B cell (primary cell): ENCODE results near the gene PTPRN2. TPM values are rescaled to one million over a fixed set of nuclear protein-coding genes. Genes with fewer than 3 reads are reported as not detected.

Experiments
- ATAC-seq: fragments of 200-7000 bp; cut with Tn5 transposase; one replicate; pipeline ENCODE4 v1.10.0; 2021; ENCODE audit warnings: low read depth, mild to moderate bottlenecking, moderate number of reproducible peaks, moderate library complexity
- CTCF ChIA-PET: fragments of 350-600 bp; sonication (Branson Sonifier 250); formaldehyde crosslinking; loops from one replicate; lab custom pipeline; 2021; ENCODE audit warnings: antibody characterized with exemption, inconsistent platforms; lab: Charles Lee
- POLR2A ChIA-PET: fragments of 350-600 bp; sonication (Branson Sonifier 250); formaldehyde crosslinking; loops from one replicate; lab custom pipeline; 2021; ENCODE audit warnings: antibody characterized with exemption; lab: Charles Lee
- DNase-seq: peaks from one replicate; pipeline ENCODE4 v3.0.0; 2013
- H2AFZ ChIP-seq: 2 replicates; pipeline ENCODE4 v1.6.1; 2012; ENCODE audit warnings: mild to moderate bottlenecking, low read depth, low read length; ENCODE audit not compliant: insufficient read depth, poor library complexity, severe bottlenecking
- H3K27ac ChIP-seq, 2 donors: 1 replicate in 1 of 2; 2 replicates in 1 of 2; pipeline ENCODE4 v1.5.1; 2012 to 2013; ENCODE audit warnings: low read length in 2 of 2, mild to moderate bottlenecking in 2 of 2, moderate library complexity in 1 of 2
- H3K27me3 ChIP-seq, 4 experiments: fragments of 200-600 bp in 1 of 4; sonication (generic) in 1 of 4; replicated peaks in 1 of 4; 1 replicate in 2 of 4; 2 replicates in 2 of 4; pipeline versions ENCODE4 v1.6.1 to v1.7.0; 2013 to 2016; ENCODE audit warnings: low read length in 3 of 4, mild to moderate bottlenecking in 2 of 4, mixed read lengths in 1 of 4, moderate library complexity in 1 of 4; ENCODE audit not compliant: insufficient read depth in 4 of 4, control insufficient read depth in 3 of 4; ENCODE audit errors: control extremely low read depth in 1 of 4
- H3K36me3 ChIP-seq, 2 experiments: replicated peaks in 1 of 2; 1 replicate in 1 of 2; 2 replicates in 1 of 2; pipeline versions ENCODE4 v1.6.1 to v1.7.1; 2013; ENCODE audit warnings: low read length in 1 of 2; ENCODE audit not compliant: insufficient read depth in 2 of 2, control insufficient read depth in 1 of 2; ENCODE audit errors: control extremely low read depth in 1 of 2, extremely low read depth in 1 of 2
- H3K4me1 ChIP-seq, 2 donors: fragments of 200-600 bp in 1 of 2; sonication (generic) in 1 of 2; 1 replicate in 1 of 2; 2 replicates in 1 of 2; pipeline versions ENCODE4 v1.5.1 to v1.6.1; 2013 to 2017; ENCODE audit warnings: low read length in 2 of 2; ENCODE audit not compliant: control insufficient read depth in 2 of 2, insufficient read depth in 2 of 2
- H3K4me2 ChIP-seq: replicated peaks from 2 replicates; pipeline ENCODE3; 2012; ENCODE audit warnings: mild to moderate bottlenecking, low read depth, low read length; ENCODE audit not compliant: poor library complexity, severe bottlenecking
- H3K4me3 ChIP-seq, 5 experiments: fragments of 200-600 bp in 1 of 5; sonication (generic) in 1 of 5; 1 replicate in 3 of 5; 2 replicates in 2 of 5; pipeline versions ENCODE4 v1.5.1 to v1.7.0; 2011 to 2016; ENCODE audit warnings: low read length in 4 of 5, mild to moderate bottlenecking in 4 of 5, low read depth in 2 of 5, control low read depth in 1 of 5, moderate library complexity in 1 of 5; ENCODE audit not compliant: insufficient read depth in 1 of 5; ENCODE audit errors: control extremely low read depth in 1 of 5, extremely low read depth in 1 of 5
- H3K79me2 ChIP-seq: fragments of 200-600 bp; sonication (generic); one replicate; pipeline ENCODE4 v1.6.0; 2016; ENCODE audit warnings: low read length; ENCODE audit not compliant: control insufficient read depth, insufficient read depth
- H3K9ac ChIP-seq: fragments of 200-600 bp; sonication (generic); 2 replicates; pipeline ENCODE4 v1.6.1; 2017; ENCODE audit warnings: mild to moderate bottlenecking, low read length, moderate library complexity
- H3K9me3 ChIP-seq, 3 donors: one replicate each; pipeline versions ENCODE4 v1.6.1 to v1.7.1; 2013; ENCODE audit warnings: low read length in 2 of 3; ENCODE audit not compliant: control insufficient read depth in 2 of 3, insufficient read depth in 1 of 3; ENCODE audit errors: control extremely low read depth in 1 of 3
- H4K20me1 ChIP-seq: 2 replicates; pipeline ENCODE4 v1.6.0; 2012; ENCODE audit warnings: mild to moderate bottlenecking, low read length; ENCODE audit not compliant: insufficient read depth, control insufficient read depth, poor library complexity, severe bottlenecking
- H3K27ac Mint-ChIP-seq: one replicate; pipeline ENCODE4 v1.8.0; 2021; ENCODE audit warnings: mixed read lengths
- H3K27me3 Mint-ChIP-seq: one replicate; pipeline ENCODE4 v1.8.0; 2021; ENCODE audit warnings: mixed read lengths
- H3K4me1 Mint-ChIP-seq: one replicate; pipeline ENCODE4 v1.8.0; 2021; ENCODE audit warnings: mixed read lengths
- H3K4me3 Mint-ChIP-seq: one replicate; pipeline ENCODE4 v1.8.0; 2021; ENCODE audit warnings: mixed read lengths
- H3K9me3 Mint-ChIP-seq: one replicate; pipeline ENCODE4 v1.8.0; 2022; ENCODE audit warnings: mixed read lengths; ENCODE audit not compliant: insufficient read depth
- CTCF ChIP-seq: fragments of 200-600 bp; IDR thresholded peaks from one replicate; pipeline ENCODE4 v1.8.0; 2022; ENCODE audit warnings: antibody characterized with exemption, mild to moderate bottlenecking
- EZH2 ChIP-seq: IDR thresholded peaks from 2 replicates; pipeline ENCODE4 v1.6.1; 2012; ENCODE audit warnings: borderline replicate concordance, low read depth, mild to moderate bottlenecking, moderate library complexity, low read length; ENCODE audit not compliant: insufficient read depth, poor library complexity, severe bottlenecking
- WGBS: methylation state at CpG from one replicate; pipeline ENCODE4 v1.1.5; 2013; ENCODE audit warnings: missing lambda C conversion rate; ENCODE audit not compliant: insufficient coverage; 5-methylcytosine and 5-hydroxymethylcytosine counted together
- intact Hi-C: fragments of 100-400 bp; cut with micrococcal nuclease; formaldehyde crosslinking; loops from one replicate; pipeline ENCODE4 v1.10.0; 2022
- polyA plus RNA-seq: library from polyadenylated mRNA; depleted of rRNA; stranded (reverse); fragments of >200 nt; gene quantifications from 2 replicates; pipeline ENCODE4 v1.2.3, GENCODE V29; 2012
- total RNA-seq, 2 donors: library from RNA; stranded (reverse); fragments of 120-200 nt in 1 of 2; gene quantifications; 1 replicate in 1 of 2; 2 replicates in 1 of 2; pipeline versions ENCODE4 v1.2.3 to v1.2.4, GENCODE V29; 2013 to 2022

The PTPRN2 gene
- total and polyA plus RNA-seq, 2 donors (not counting 1 experiment from before 2014, with no cell fraction given): 2.0 to 5.0 TPM

- peak overlapping the region in 1 of 2 donors; percentile 66 for H3K27ac ChIP-seq
- H3K9me3 ChIP-seq: peaks cover 0 to 74% (median 0%) of the 10 kb centered on the region in 3 donors
- no peaks in the 10 kb centered on the region for H4K20me1 ChIP-seq
- intact Hi-C loops: no loop called here
- H3K36me3 ChIP-seq: no peaks in the 10 kb centered on the region
- 32% methylated on average over 76 of the region's 79 CpGs for WGBS
- no peaks in the 10 kb centered on the region for H3K27me3 Mint-ChIP-seq
- H2AFZ ChIP-seq: peak overlapping the region; percentile 90
- ChIA-PET CTCF (no interaction called here), POLR2A (no interaction called here)
- peak overlapping the region; percentile 97 for H3K4me2 ChIP-seq
- no peaks in the 10 kb centered on the region for H3K27me3 ChIP-seq
- H3K9ac ChIP-seq: peak overlapping the region; percentile 73
- no peaks in the 10 kb centered on the region for H3K9me3 Mint-ChIP-seq
- peak; percentile 73 for DNase-seq
- no peaks in the 10 kb centered on the region for H3K79me2 ChIP-seq
- peaks cover 2% of the 10 kb centered on the region for H3K4me1 Mint-ChIP-seq
- H3K27ac Mint-ChIP-seq: peak overlapping the region; percentile 78
- no peak for TF ChIP-seq EZH2
- no peak for TF ChIP-seq CTCF
- ATAC-seq: peak; percentile 81
- peak overlapping the region; percentile 87 for H3K4me3 Mint-ChIP-seq
- H3K4me3 ChIP-seq: peak overlapping the region; percentile 19 to 81 (median 63)
- peaks cover 3 to 16% of the 10 kb centered on the region in 2 donors for H3K4me1 ChIP-seq
Measured at GRCh38 chr7:157612664-157613561, 974.7 kb downstream of the PTPRN2 start.
